GM03348 (cell line): ENCODE results near the gene CERS6.
"Not testable (repeated sequence)": the region's sequence is repeated elsewhere in the genome, so short reads cannot be mapped to it uniquely, and the experiment has no call there.

Experiments used
- DNase-seq: peaks from one replicate; pipeline ENCODE4 v3.0.0; 2012; ENCODE audit warnings: low spot score

Gene CERS6, protein sequence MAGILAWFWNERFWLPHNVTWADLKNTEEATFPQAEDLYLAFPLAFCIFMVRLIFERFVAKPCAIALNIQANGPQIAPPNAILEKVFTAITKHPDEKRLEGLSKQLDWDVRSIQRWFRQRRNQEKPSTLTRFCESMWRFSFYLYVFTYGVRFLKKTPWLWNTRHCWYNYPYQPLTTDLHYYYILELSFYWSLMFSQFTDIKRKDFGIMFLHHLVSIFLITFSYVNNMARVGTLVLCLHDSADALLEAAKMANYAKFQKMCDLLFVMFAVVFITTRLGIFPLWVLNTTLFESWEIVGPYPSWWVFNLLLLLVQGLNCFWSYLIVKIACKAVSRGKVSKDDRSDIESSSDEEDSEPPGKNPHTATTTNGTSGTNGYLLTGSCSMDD

DNA sequence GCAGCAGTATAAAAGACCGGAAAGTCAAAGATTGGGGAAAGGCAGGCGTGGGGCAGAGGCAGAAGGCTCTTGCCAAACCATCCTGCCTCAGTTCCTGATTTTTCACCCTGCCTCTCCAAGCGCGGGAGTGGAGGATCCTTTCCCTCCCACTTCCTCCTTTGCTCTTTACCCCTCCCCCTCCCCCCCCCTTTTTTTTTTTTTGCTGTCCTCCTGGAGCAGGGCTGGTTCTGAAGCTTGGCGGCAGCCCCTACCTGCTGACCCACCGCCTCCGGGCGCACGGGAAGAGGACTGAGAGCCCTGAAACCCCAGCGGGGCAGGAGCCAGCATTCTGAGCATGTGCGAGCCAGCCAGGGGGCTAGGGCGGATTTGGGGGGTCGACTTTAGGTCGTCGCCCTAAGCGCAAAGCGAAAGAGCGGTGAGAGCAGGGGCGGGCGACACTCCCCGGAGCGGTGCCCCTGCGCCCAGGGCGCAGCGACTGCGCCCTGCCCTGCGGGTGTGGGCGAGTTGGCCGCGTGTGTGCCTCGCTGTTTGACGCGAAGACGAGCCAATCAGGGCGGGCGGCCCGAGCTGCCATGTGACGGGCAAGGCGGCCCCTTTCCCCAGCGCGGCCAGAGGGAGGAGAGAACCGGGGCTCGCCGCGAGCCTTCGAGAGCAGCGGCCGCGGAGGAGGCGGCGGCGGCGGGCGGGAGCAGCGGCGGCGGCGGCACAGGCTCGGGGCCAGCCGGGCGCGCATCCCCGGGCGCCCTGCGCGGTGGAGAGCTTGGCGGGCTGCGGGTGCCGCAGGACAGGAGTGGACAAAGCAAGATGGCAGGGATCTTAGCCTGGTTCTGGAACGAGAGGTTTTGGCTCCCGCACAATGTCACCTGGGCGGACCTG is at the start of gene CERS6:
Gene CERS6 (plus strand): TSS at position 628 of the 876 bp plus-strand sequence. CDS start 177 bp downstream, at position 805.
- DNase-seq = peak; percentile 99

DNA sequence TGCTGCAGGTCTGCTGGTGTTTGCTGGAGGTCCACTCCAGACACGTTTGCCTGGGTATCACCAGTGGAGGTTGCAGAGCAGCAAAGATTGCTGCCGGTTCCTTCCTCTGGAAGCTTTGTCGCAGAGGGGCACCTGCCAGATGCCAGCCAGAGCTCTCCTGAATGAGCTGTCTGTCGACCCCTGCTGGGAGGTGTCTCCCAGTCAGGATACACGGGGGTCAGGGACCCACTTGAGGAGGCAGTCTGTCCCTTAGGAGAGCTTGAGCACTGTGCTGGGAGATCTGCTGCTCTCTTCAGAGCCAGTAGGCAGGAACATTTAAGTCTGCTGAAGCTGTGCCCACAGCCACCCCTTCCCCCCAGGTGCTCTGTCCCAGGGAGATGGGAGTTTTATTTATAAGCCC is 43.8 kb upstream of the CERS6 start:
- not testable (repeated sequence) for DNase-seq

GRCh38 chr2:168413101-168413500 is 43.0 kb upstream of the CERS6 start:
- DNase-seq = not testable (repeated sequence)

GRCh38 chr2:168416555-168416954 is 39.5 kb upstream of the CERS6 start:
- DNase-seq = no peak

- DNase-seq = no peak
These were observed 33.5 kb upstream of the CERS6 start for GRCh38 chr2:168422584-168422983.

- DNase-seq = peak; percentile 15
These were observed 31.7 kb upstream of the CERS6 start for GRCh38 chr2:168424112-168424951.

DNA sequence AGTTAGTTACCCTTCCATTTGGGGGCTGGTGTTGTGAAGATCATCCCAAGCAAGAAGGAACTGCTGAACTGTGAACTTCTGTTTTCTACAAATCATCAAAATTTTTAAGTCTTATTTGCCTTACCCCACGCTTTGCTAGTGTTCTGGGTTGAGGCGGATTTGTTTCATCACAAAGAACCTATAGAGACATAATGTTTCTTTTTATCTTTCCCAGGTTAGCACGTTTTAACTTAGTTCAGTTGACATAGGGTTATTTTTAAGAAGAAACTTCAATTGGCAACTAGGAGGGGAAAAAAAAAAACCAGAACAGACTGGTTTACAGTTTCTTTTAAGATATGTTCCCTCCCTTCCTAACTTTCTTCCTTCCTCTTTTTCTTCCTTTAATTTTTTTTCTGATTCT is 31.1 kb upstream of the CERS6 start:
- DNase-seq = no peak

DNA sequence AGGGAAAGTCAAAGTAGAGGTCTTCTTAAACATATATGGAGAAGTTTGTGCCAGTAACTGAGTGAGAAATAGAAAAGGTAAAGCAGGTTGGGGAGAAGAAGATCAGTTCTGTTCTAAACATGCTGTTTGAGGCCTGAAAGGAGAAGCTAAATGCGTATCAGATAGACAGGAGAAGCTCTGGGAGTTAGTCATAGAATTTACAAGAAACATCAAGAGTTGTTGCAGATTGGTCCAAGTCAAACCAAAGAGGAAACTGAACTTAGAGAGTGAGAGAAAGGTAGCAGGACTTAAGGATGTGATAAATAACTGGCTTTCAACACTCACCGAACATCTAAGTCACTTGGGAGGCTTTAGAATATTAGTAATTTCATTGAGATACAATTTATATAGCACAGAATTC is 29.2 kb upstream of the CERS6 start:
- no peak for DNase-seq

DNA sequence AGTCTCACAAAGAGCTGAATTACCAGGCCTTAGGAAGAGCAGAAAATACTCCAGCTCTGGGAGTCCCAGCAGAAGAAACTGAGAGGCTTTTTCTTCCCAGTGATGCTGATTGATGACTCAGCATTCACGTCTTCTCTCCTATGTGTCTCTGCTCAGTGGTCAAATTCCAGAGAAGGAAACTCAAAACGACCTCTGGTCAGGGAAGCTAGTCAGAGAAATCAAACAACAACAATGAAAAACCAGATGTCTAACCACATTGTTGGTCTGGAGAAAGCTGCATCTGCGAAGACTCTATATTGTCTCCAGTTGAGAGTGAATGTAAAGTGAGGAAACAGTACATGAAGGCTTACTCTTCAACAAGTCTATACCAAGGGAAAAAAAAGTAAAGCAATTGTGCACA is 28.6 kb upstream of the CERS6 start:
- peak; percentile 59 for DNase-seq

DNA sequence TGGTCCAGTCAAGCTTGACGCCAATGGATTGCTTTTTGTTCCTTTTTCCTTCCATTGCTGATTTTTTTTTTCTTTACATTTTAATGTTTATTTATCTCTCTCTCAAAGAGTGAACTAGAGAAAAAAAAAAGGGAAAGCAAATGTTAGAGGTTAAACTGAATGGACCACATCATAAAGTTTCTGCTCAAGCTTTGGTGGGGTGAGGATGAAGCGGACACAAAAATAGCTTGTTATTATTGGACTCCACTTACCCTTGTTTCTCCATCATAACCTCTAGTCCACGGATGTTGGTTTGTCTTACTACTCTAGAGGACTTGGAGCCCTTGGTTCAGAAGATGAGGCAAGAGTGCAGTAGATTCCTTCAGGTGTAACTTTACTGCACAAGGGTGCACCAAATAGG is 27.6 kb upstream of the CERS6 start:
- no peak for DNase-seq

GRCh38 chr2:168429988-168430387 is 26.1 kb upstream of the CERS6 start:
- no peak for DNase-seq

DNA sequence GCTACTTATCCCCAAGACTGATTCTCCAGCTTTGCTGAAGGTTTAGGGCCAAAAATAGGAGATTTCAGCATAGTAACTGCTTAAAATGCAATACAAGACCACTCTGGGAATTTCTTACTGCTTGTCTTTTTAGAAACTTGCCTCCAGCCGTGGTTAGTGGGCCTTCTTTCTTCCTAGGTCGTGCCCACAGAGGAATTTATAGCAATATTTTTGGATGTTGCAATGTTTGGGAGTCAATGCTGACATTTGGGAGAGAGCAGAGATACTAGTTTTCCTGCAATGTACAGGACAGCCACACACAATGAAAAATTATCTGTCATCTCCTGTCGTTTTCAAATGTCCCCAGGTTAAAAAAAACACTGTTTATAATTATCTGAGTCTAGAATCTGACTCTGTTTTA is 25.6 kb upstream of the CERS6 start:
- DNase-seq = no peak

- no peak for DNase-seq
These were observed 24.6 kb upstream of the CERS6 start for GRCh38 chr2:168431301-168432024.

GRCh38 chr2:168432100-168432499 is 24.0 kb upstream of the CERS6 start:
- no peak for DNase-seq

DNA sequence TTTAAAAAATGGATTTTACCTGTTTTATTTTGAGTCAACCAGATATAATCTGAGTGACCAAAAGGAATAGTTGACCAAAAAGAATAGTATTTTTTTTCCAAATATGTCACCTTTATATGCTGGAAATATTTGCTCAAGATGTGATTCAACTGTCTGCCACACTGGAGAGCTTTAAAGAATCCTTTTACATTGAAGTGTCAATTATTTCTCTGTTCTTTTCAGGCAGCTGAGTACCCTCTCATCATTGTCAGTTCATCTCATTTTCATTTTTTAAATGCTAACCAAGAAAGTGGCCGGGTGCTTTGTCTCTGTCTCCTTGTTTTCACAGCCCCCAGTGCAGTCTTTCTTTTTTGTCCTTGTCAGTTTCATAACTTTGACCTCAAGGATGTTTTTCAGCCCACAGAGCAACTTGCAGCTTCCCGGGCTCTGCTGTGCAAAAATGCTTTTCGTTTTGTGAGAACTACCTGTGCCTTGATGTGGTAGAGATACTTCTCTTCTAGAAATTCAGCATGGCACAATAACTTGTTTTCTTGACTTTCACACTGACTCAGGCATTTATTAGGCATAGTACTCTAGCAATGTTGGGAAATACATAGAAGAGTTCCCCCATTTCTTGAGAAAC is 23.4 kb upstream of the CERS6 start:
- no peak for DNase-seq

GRCh38 chr2:168433527-168433926 is 22.5 kb upstream of the CERS6 start:
- DNase-seq = no peak

GRCh38 chr2:168434146-168434545 is 21.9 kb upstream of the CERS6 start:
- no peak for DNase-seq

DNA sequence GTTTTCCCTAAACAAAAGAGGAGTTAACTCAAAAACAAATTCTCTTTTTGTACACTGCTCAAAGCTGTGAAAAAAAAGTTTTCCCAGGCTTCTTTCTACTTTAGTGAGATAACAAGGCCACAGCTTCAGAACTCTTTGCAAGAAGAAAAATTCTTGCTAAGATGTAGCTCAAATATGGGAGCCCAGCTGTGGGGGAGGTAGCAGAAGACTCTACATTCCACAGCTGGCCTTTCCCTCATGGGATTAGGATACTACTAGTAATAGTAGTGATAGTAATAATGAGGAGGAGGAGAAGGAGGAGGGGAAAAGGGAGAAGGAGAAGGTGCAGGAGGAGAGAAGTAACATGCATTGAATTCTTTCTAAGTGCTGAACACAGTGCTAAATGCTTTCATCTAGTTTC is 19.2 kb upstream of the CERS6 start:
- DNase-seq = no peak

DNA sequence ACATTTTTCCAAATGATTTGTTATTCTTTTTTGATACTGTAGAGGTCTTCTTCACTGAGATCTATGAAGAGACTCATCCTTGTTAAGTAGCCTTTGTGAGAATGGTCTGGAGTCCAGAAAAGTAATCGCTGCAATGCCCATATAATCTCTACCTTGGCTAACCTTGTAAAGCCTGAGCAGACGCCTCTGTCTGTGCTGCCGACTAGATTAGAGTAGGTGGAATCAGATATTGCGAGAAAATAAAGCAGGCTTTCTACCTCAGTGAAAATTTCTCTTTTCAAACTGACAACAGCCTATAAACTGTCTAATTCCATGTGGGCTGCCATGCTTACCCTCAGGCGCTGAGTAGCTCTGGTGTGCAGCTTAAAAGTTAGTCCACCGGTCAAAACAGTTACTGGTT is 17.5 kb upstream of the CERS6 start:
- DNase-seq = no peak

GRCh38 chr2:168439536-168439935 is 16.5 kb upstream of the CERS6 start:
- no peak for DNase-seq

DNA sequence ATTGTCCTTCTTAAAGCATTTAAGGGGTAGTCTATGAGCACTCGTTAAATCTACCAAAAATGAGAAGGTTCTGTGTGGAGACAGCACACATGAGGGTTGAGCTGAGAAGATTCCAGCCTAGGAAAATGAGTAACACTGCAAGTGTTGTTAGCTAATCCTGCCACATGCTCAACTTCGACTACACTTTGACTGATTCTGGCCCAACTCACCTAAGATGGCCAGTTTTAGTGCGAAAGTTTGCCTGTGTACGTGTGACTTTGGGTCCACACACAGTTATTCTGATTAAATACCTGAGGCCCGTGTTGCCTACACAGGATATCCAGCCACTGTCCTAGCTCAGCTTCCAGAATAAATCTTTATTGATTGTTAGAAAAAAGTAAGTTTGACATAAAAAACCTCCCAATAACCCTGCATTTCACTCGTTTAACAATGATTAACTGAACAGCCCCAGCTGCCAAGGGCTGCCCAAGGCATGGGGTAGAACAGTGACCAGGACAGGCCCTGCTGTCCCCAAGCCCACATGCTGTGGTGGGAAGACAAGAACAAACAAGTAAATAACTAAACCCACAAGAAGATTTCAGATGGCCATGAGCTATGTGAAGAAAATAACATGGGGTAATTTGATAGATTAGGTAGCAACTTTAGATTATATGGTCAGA is 14.7 kb upstream of the CERS6 start:
- no peak for DNase-seq
